CD1c-positive myeloid dendritic cell (primary cell): ENCODE data around the gene FBXO5.
A peak's percentile ranks its signal among the peaks of the same experiment; 100 is the strongest.
"Not testable (repeated sequence)": the region's sequence is repeated elsewhere in the genome, so short reads cannot be mapped to it uniquely, and the experiment has no call there.

ENCODE experiments used
- DNase-seq: peaks from one replicate; pipeline ENCODE4 v3.0.0-alpha.2; 2016; ENCODE audit errors: extremely low spot score

FBXO5 gene

DNA sequence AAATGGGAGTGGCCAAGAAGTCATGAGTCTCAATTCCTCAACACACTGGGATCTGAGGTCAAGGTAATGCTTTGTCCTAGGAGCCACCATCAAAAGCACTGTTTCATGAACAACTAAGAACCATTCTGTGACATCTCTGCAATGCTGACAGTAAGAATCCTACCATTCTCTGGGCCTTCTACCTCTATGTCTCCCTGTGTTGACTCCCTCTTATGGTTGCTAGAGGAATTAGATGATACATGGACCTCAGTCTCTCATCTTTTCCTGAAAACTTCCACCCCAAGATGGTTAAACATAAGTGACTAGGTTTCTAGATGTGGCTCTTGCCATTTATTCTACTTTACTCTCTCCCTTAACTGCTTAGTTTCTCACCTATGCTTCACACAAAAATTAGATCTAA is 10.6 kb upstream of the FBXO5 start:
- no peak for DNase-seq

- no peak for DNase-seq
These were observed 4.1 kb upstream of the FBXO5 start for GRCh38 chr6:152986978-152987377.

- not testable (repeated sequence) for DNase-seq
These were observed 2.5 kb upstream of the FBXO5 start for GRCh38 chr6:152985300-152985699.

- DNase-seq = peak; percentile 52
These were observed 1.7 kb upstream of the FBXO5 start for GRCh38 chr6:152984513-152984872.

GRCh38 chr6:152983637-152984512 is 1.0 kb upstream of the FBXO5 start:
- DNase-seq = peak; percentile 97

DNA sequence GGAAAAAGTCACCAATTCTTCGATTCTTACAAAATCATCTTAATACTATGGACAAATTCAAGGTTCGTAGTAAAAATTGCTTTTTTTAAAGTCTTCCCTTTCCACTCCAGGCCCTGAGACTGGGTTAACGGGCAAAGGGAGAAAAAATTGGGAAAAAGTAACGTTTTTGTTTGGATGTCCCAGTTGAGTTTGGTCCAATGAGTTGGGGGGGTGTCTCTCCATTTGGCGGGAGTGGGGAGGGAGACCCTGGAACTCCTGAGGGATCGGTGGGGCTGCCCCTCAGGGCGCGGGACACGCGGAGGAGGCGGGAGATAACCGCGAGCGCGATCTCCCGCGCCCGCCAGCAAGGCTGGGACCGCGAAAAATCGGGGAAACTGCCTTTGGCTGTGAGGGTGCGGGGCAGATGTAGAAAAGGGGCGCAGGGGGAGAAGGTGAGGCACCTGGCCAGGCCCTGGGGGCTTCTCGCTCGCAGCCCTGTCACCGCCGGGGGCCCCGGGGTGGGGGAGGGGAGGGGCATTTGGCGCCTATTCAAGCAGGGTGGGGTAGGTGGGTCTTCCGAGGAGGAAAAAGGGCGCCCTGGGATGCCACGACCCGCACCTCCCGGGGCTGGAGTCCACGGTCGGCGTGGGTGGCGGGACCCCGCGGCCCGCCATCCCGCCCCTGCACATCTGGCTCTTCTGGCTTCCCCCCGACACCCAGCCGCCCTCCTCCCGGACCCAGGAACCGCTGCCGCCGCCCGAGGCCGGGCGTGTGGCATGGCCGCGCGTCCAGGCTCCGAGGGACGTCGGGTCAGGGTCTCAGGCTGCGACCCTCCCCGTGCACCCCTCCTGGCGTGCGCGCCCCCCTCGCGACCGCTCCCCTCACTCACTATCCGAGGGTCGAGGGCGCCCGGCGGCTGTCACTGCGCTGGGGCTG is 595 bp downstream of the FBXO5 start:
- DNase-seq = no peak

- DNase-seq = no peak
These were observed 1.6 kb downstream of the FBXO5 start for GRCh38 chr6:152981219-152981618.

DNA sequence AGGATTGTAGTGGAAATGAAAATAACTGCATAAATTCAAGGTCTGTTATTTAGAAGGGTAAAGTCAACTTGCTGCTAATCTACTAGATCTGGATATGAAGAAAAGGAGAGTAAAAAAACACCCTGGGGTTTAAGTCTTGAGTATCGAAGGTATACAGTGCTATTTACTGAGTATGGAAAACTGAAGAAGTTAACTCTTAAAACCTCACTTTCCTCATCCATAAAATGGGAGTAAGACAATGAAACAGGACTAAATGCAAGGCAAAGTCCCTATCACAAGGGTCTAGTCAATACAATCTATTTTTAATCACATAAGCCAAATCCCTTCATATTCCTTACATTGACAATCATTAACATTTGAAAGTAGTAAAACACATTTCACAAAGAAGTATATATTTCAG is 2.2 kb downstream of the FBXO5 start:
- DNase-seq = no peak

GRCh38 chr6:152979116-152979515 is 3.7 kb downstream of the FBXO5 start:
- no peak for DNase-seq

DNA sequence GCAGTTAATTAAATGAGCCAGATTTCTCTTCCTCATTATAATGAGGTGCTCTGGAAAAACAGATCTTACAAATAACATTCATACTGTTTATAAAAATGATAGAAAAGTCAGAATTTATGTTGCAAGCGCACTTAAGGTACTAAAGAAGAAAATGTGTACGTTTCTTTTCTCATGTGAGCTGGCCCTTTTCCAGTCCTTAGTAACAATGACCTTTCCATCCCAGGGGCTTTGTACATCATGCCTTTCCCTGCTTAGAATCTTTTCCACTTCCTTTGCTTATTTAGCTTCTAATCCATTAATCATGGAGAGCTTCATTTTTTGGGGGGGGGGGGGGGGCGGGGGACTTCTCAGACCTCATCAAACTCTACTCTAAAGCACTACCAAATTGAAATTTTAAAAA is 4.8 kb downstream of the FBXO5 start:
- no peak for DNase-seq

- DNase-seq = no peak
These were observed 5.3 kb downstream of the FBXO5 start for GRCh38 chr6:152977556-152977955.

GRCh38 chr6:152976749-152977148 is 6.1 kb downstream of the FBXO5 start:
- DNase-seq = no peak

GRCh38 chr6:152975204-152975915 is 7.5 kb downstream of the FBXO5 start:
- DNase-seq = peak; percentile 78

- no peak for DNase-seq
These were observed 8.9 kb downstream of the FBXO5 start for GRCh38 chr6:152973916-152974315.

DNA sequence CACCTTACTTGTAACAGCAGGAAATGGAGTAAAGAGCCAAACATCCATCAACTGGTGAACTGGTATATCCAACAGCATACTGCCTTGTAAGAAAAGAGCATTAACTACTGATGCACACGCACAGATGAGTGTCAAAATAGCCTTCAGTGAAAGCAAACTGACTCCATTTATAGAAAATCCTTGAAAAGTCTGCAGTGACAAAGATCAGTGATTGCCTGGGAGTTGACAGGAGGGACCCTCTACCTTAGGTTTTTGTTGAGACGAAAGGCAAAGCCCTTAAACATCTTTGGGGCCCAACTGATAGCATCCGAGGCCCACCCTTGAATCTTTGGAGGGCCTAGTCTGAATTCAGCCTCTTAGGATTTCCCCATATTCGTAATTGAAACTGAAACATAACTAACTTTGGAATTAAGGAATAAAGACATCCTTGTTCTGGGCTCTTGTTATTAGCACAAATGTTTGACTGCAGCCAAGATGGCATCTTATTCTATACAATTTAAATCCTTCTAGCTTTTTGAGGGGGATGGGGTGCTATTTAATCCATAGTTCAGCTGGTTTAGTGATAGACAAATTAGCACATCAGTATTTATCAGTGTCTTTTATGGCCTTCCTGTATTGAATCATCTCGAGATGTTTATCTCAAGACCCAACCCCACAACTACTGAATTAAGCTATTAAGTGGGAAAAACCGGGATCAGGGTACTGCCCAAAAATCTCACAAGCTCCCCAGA is 13.0 kb downstream of the FBXO5 start:
- no peak for DNase-seq

GRCh38 chr6:152966168-152966894 is 16.5 kb downstream of the FBXO5 start:
- not testable (repeated sequence) for DNase-seq

DNA sequence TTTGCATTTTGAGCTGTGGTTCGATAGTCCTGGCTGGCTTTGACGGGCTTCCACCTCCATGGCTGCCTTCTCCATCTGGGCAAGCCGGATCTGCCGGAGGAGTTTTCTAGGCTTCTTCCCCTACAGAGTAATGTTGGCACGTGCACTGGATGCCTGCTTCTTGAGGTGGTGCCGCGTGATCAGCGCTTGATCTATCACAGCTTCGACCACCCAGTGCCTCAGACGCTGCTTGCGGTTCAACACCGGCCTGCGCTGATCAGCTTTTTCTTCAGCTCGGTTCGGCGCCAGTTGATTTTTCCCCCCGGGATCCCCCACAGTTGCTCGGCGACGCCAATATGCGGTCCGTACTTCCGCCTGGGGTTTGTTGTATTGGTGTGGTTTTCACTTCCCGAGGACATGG is 23.5 kb downstream of the FBXO5 start:
- no peak for DNase-seq

- DNase-seq = no peak
These were observed 25.0 kb downstream of the FBXO5 start for GRCh38 chr6:152957796-152958195.

- no peak for DNase-seq
These were observed 28.4 kb downstream of the FBXO5 start for GRCh38 chr6:152954443-152954842.

- peak; percentile 16 for DNase-seq
These were observed 29.9 kb downstream of the FBXO5 start for GRCh38 chr6:152952866-152953509.
